Tibial nerve (tissue), 4 donors: Measurements from ENCODE around the gene IQUB.

ENCODE experiments used
- EP300 ChIP-seq, 2 donors: sonication (generic); formaldehyde crosslinking; IDR thresholded peaks; one replicate each; pipeline ENCODE4 v1.6.1; 2017; ENCODE audit warnings: antibody characterized with exemption in 2 of 2, mild to moderate bottlenecking in 1 of 2
- POLR2A ChIP-seq, 2 donors: fragments of 450-650 bp; IDR thresholded peaks; one replicate each; pipeline ENCODE4 v1.6.1; 2017; ENCODE audit warnings: antibody characterized with exemption in 2 of 2, mild to moderate bottlenecking in 2 of 2, moderate library complexity in 2 of 2
- TF ChIP-seq, protein P1 (sequence below), 5 experiments: fragments of 200-600 bp in 3 of 5; fragments of 450-650 bp in 2 of 5; sonication (generic) in 3 of 5; IDR thresholded peaks; one replicate each; pipeline ENCODE4 v1.5.1; 2016 to 2019; ENCODE audit warnings: antibody characterized with exemption in 5 of 5, mild to moderate bottlenecking in 3 of 5, moderate library complexity in 2 of 5

DNA sequence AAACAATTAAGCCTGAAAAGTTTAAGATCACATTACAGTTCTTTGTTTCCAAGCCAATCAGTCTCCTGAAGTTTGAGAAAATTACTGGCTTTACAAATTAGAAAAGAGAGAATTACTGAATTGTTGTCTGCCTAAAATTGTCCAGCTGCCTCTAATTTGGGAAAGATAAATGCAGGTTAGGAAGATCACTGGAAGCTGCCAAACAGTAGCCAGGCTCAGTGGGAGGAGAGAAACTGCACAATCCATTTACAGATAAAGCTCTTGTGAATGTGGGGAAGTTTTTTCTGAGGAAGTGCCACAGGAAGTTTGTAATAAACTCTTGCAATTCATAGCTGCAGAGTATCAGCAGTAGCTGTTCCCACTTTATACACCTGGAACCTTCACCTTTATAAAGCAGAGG is 100.7 kb downstream of the IQUB start:
- TF ChIP-seq, protein P1, sequence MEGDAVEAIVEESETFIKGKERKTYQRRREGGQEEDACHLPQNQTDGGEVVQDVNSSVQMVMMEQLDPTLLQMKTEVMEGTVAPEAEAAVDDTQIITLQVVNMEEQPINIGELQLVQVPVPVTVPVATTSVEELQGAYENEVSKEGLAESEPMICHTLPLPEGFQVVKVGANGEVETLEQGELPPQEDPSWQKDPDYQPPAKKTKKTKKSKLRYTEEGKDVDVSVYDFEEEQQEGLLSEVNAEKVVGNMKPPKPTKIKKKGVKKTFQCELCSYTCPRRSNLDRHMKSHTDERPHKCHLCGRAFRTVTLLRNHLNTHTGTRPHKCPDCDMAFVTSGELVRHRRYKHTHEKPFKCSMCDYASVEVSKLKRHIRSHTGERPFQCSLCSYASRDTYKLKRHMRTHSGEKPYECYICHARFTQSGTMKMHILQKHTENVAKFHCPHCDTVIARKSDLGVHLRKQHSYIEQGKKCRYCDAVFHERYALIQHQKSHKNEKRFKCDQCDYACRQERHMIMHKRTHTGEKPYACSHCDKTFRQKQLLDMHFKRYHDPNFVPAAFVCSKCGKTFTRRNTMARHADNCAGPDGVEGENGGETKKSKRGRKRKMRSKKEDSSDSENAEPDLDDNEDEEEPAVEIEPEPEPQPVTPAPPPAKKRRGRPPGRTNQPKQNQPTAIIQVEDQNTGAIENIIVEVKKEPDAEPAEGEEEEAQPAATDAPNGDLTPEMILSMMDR (IDR thresholded peaks at IDR 0.05): no peak
- TF ChIP-seq EP300 (IDR thresholded peaks at IDR 0.05) (no peak), POLR2A (IDR thresholded peaks at IDR 0.05) (no peak)
